IPS DF 6.9 (cell line): ENCODE results near the gene ARID1B.

ENCODE experiments used
- DNase-seq: peaks from one replicate; pipeline ENCODE4 v3.0.0-alpha.2; 2013; ENCODE audit warnings: low read depth, low spot score
- H3K27ac ChIP-seq: one replicate; pipeline ENCODE4 v1.5.1; 2013; ENCODE audit warnings: low read length, control low read depth
- H3K27me3 ChIP-seq: 2 replicates; pipeline ENCODE4 v1.6.1; 2013; ENCODE audit warnings: mild to moderate bottlenecking, low read length; ENCODE audit not compliant: control insufficient read depth, insufficient read depth
- H3K36me3 ChIP-seq: 2 replicates; pipeline ENCODE4 v1.6.1; 2013; ENCODE audit warnings: low read length; ENCODE audit not compliant: control insufficient read depth, insufficient read depth
- H3K4me1 ChIP-seq: 2 replicates; pipeline ENCODE4 v1.6.1; 2013; ENCODE audit warnings: low read length; ENCODE audit not compliant: control insufficient read depth, insufficient read depth
- H3K4me3 ChIP-seq: 2 replicates; pipeline ENCODE4 v1.5.1; 2013; ENCODE audit warnings: mild to moderate bottlenecking, low read length
- H3K9me3 ChIP-seq: 2 replicates; pipeline ENCODE4 v1.6.1; 2013; ENCODE audit warnings: low read length, inconsistent platforms; ENCODE audit not compliant: control insufficient read depth, insufficient read depth
- WGBS: extraction: QIAGEN DNeasy Blood & Tissue Kit; methylation state at CpG from one replicate; pipeline ENCODE4 v1.1.7; 2013; ENCODE audit warnings: mixed read lengths, missing lambda C conversion rate; ENCODE audit not compliant: insufficient read length, insufficient coverage; 5-methylcytosine and 5-hydroxymethylcytosine counted together

Gene ARID1B

GRCh38 chr6:156773935-156774852, 3.0 kb upstream of the ARID1B start:
- Histone ChIP-seq H3K36me3 (no peaks in the 10 kb centered on the region), H3K27ac (no peak overlapping the region), H3K4me3 (no peak overlapping the region), H3K27me3 (no peaks in the 10 kb centered on the region), H3K9me3 (no peaks in the 10 kb centered on the region), H3K4me1 (peaks cover 3% of the 10 kb centered on the region; the same call in 1 of the 2 replicates)
- WGBS, result no CpG with 5 or more reads among the region's 15 CpGs
- DNase-seq, result no peak

- no peaks in the 10 kb centered on the region for H3K27me3 ChIP-seq
- DNase-seq, result no peak
- H3K36me3 ChIP-seq, result no peaks in the 10 kb centered on the region
- no peaks in the 10 kb centered on the region for H3K9me3 ChIP-seq
- no peak overlapping the region for H3K27ac ChIP-seq
- H3K4me1 ChIP-seq, result peaks cover 3% of the 10 kb centered on the region; the same call in 1 of the 2 replicates
- no peak overlapping the region for H3K4me3 ChIP-seq
- WGBS, result no CpG with 5 or more reads among the region's 5 CpGs
These were observed 2.2 kb upstream of the ARID1B start for GRCh38 chr6:156774863-156775405.

- no peaks in the 10 kb centered on the region for H3K27me3 ChIP-seq
- no peak for DNase-seq
- H3K9me3 ChIP-seq, result no peaks in the 10 kb centered on the region
- no CpG with 5 or more reads among the region's 5 CpGs for WGBS
- no peaks in the 10 kb centered on the region for H3K36me3 ChIP-seq
- no peak overlapping the region for H3K4me3 ChIP-seq
- no peak overlapping the region for H3K27ac ChIP-seq
- H3K4me1 ChIP-seq, result peaks cover 3% of the 10 kb centered on the region; the same call in 1 of the 2 replicates
These were observed 1.5 kb upstream of the ARID1B start for GRCh38 chr6:156775717-156776116.

- Histone ChIP-seq H3K4me3 (peak overlapping the region; percentile 95; the same call in 1 of the 2 replicates), H3K27me3 (no peaks in the 10 kb centered on the region), H3K36me3 (no peaks in the 10 kb centered on the region), H3K27ac (no peak overlapping the region), H3K4me1 (peaks cover 3% of the 10 kb centered on the region; the same call in 1 of the 2 replicates), H3K9me3 (no peaks in the 10 kb centered on the region)
- DNase-seq, result no peak
- no CpG with 5 or more reads among the region's 8 CpGs for WGBS
These were observed 723 bp upstream of the ARID1B start for GRCh38 chr6:156776470-156776839.

GRCh38 chr6:156777577-156778453, 637 bp downstream of the ARID1B start:
- no CpG with 5 or more reads among the region's 113 CpGs for WGBS

GRCh38 chr6:156778454-156779205, 1.5 kb downstream of the ARID1B start:
- Histone ChIP-seq H3K9me3 (no peaks in the 10 kb centered on the region), H3K4me3 (peak overlapping the region; percentile 68), H3K27ac (no peak overlapping the region), H3K36me3 (no peaks in the 10 kb centered on the region), H3K4me1 (peaks cover 3% of the 10 kb centered on the region; the same call in 1 of the 2 replicates), H3K27me3 (no peaks in the 10 kb centered on the region)
- no CpG with 5 or more reads among the region's 100 CpGs for WGBS
- DNase-seq, result no peak

More at GRCh38 chr6:156777577-156778453, 637 bp downstream of the ARID1B start:
- no peak for DNase-seq
- Histone ChIP-seq H3K4me3 (peak overlapping the region; percentile 95), H3K36me3 (no peaks in the 10 kb centered on the region), H3K27ac (no peak overlapping the region), H3K9me3 (no peaks in the 10 kb centered on the region), H3K4me1 (peaks cover 3% of the 10 kb centered on the region; the same call in 1 of the 2 replicates), H3K27me3 (no peaks in the 10 kb centered on the region)

- H3K36me3 ChIP-seq, result no peaks in the 10 kb centered on the region
- peak overlapping the region; percentile 68 for H3K4me3 ChIP-seq
- no CpG with 5 or more reads among the region's 108 CpGs for WGBS
- no peak overlapping the region for H3K27ac ChIP-seq
- no peaks in the 10 kb centered on the region for H3K27me3 ChIP-seq
- peaks cover 3% of the 10 kb centered on the region; the same call in 1 of the 2 replicates for H3K4me1 ChIP-seq
- DNase-seq, result no peak
- H3K9me3 ChIP-seq, result no peaks in the 10 kb centered on the region
These were observed 2.3 kb downstream of the ARID1B start for GRCh38 chr6:156779206-156780094.

GRCh38 chr6:156780102-156780641, 3.0 kb downstream of the ARID1B start:
- no peaks in the 10 kb centered on the region for H3K27me3 ChIP-seq
- H3K27ac ChIP-seq, result no peak overlapping the region
- no peak for DNase-seq
- WGBS, result no CpG with 5 or more reads among the region's 9 CpGs
- peak overlapping the region; percentile 68; the same call in 1 of the 2 replicates for H3K4me3 ChIP-seq
- H3K4me1 ChIP-seq, result peaks cover 3% of the 10 kb centered on the region; the same call in 1 of the 2 replicates
- no peaks in the 10 kb centered on the region for H3K9me3 ChIP-seq
- no peaks in the 10 kb centered on the region for H3K36me3 ChIP-seq
